Endodermal cell (in vitro differentiated cells): ENCODE measurements around the gene SNTA1. TPM values are rescaled to one million over a fixed set of nuclear protein-coding genes. Genes with fewer than 3 reads are reported as not detected.

Experiments
- DNase-seq: peaks from one replicate; pipeline ENCODE4 v3.0.0-alpha.2; 2017
- H3K27ac ChIP-seq: 2 replicates; pipeline ENCODE4 v1.5.1; 2013; ENCODE audit warnings: mild to moderate bottlenecking, low read depth, low read length, moderate library complexity
- H3K27me3 ChIP-seq: 2 replicates; pipeline ENCODE4 v1.6.1; 2013; ENCODE audit warnings: mild to moderate bottlenecking, low read length, moderate library complexity; ENCODE audit not compliant: insufficient read depth, control insufficient read depth, poor library complexity, severe bottlenecking
- H3K36me3 ChIP-seq: 2 replicates; pipeline ENCODE4 v1.7.0; 2013; ENCODE audit warnings: mild to moderate bottlenecking, low read length, moderate library complexity; ENCODE audit not compliant: control insufficient read depth, insufficient read depth
- H3K4me1 ChIP-seq: one replicate; pipeline ENCODE4 v1.7.0; 2013; ENCODE audit warnings: low read length; ENCODE audit not compliant: control insufficient read depth, insufficient read depth
- H3K4me3 ChIP-seq: 2 replicates; pipeline ENCODE4 v1.5.1; 2013; ENCODE audit warnings: mild to moderate bottlenecking, low read length, moderate library complexity
- H3K9ac ChIP-seq: 2 replicates; pipeline ENCODE4 v1.6.1; 2013; ENCODE audit warnings: mild to moderate bottlenecking, low read length, moderate library complexity; ENCODE audit not compliant: poor library complexity, severe bottlenecking; ENCODE audit errors: extremely low read depth
- H3K9me3 ChIP-seq: 2 replicates; pipeline ENCODE4 v1.6.1; 2013; ENCODE audit warnings: mild to moderate bottlenecking, low read length, moderate library complexity; ENCODE audit not compliant: control insufficient read depth
- H3K27ac Mint-ChIP-seq: 2 replicates; pipeline ENCODE4 v1.8.0; 2020; ENCODE audit warnings: mixed read lengths
- H3K27me3 Mint-ChIP-seq: 2 replicates; pipeline ENCODE4 v1.8.0; 2021; ENCODE audit warnings: mild to moderate bottlenecking, mixed read lengths; ENCODE audit not compliant: insufficient read depth
- H3K36me3 Mint-ChIP-seq: 2 replicates; pipeline ENCODE4 v1.8.0; 2020; ENCODE audit warnings: low read depth, mixed read lengths
- H3K4me1 Mint-ChIP-seq: 2 replicates; pipeline ENCODE4 v1.8.0; 2020; ENCODE audit warnings: mixed read lengths
- H3K4me3 Mint-ChIP-seq: 2 replicates; pipeline ENCODE4 v1.8.0; 2020; ENCODE audit warnings: mild to moderate bottlenecking, moderate library complexity, mixed read lengths
- H3K9me3 Mint-ChIP-seq: 2 replicates; pipeline ENCODE4 v1.8.0; 2020; ENCODE audit warnings: mild to moderate bottlenecking, mixed read lengths
- CTCF ChIP-seq: fragments of 200-600 bp; sonication (generic); conservative IDR thresholded peaks from 2 replicates; pipeline ENCODE4 v1.5.0; 2021; ENCODE audit warnings: antibody characterized with exemption, mild to moderate bottlenecking
- WGBS, 2 experiments: methylation state at CpG; one replicate each; pipeline versions ENCODE4 v1.1.5 to v1.1.7; 2013; ENCODE audit warnings: missing lambda C conversion rate in 2 of 2, mixed read lengths in 1 of 2; ENCODE audit not compliant: insufficient coverage in 1 of 2, insufficient read length in 1 of 2; 5-methylcytosine and 5-hydroxymethylcytosine counted together
- total RNA-seq, 2 donors: library from RNA; stranded (reverse); fragmentation: NEBNext Ultra II Directional in 1 of 2; extraction: Animal tissue kit (Norgen Biotek cat#: 25700) in 1 of 2; gene quantifications; 2 replicates in 1 of 2; 3 replicates in 1 of 2; pipeline ENCODE4 v1.2.1, GENCODE V29; 2021

Gene SNTA1
- total RNA-seq, 2 donors from 2014 or later = 4.6 to 8.2 TPM

- Histone ChIP-seq H3K4me1 (peaks cover 10% of the 10 kb centered on the region), H3K27ac (peak overlapping the region; percentile 66), H3K36me3 (no peaks in the 10 kb centered on the region), H3K27me3 (no peaks in the 10 kb centered on the region), H3K9ac (no peak overlapping the region), H3K9me3 (no peaks in the 10 kb centered on the region), H3K4me3 (no peak overlapping the region)
- peaks cover 50% of the 10 kb centered on the region for H3K4me1 Mint-ChIP-seq
- no peaks in the 10 kb centered on the region for H3K36me3 Mint-ChIP-seq
- WGBS, 2 experiments = 63 to 69% methylated on average over 6 to 12 of the region's 14 CpGs
- H3K4me3 Mint-ChIP-seq = peak overlapping the region; percentile 21
- no peaks in the 10 kb centered on the region for H3K27me3 Mint-ChIP-seq
- TF ChIP-seq CTCF = no peak
- peak overlapping the region; percentile 79 for H3K27ac Mint-ChIP-seq
- H3K9me3 Mint-ChIP-seq = no peaks in the 10 kb centered on the region
- DNase-seq = peak; percentile 53
Measured at GRCh38 chr20:33475381-33476152, 32.0 kb upstream of the SNTA1 start.

GRCh38 chr20:33474963-33475362 is 31.4 kb upstream of the SNTA1 start:
- Mint-ChIP-seq H3K27me3 (no peaks in the 10 kb centered on the region), H3K9me3 (no peaks in the 10 kb centered on the region), H3K36me3 (no peaks in the 10 kb centered on the region), H3K27ac (peak overlapping the region; percentile 27), H3K4me1 (peaks cover 48% of the 10 kb centered on the region), H3K4me3 (peak overlapping the region; percentile 21)
- 91 to 100% methylated on average over 1 to 9 of the region's 11 CpGs for WGBS, 2 experiments
- no peaks in the 10 kb centered on the region for H3K36me3 ChIP-seq
- H3K4me1 ChIP-seq = peaks cover 10% of the 10 kb centered on the region
- TF ChIP-seq CTCF = no peak
- no peak overlapping the region for H3K9ac ChIP-seq
- H3K4me3 ChIP-seq = no peak overlapping the region
- no peaks in the 10 kb centered on the region for H3K27me3 ChIP-seq
- DNase-seq = no peak
- H3K27ac ChIP-seq = peak overlapping the region; percentile 66
- no peaks in the 10 kb centered on the region for H3K9me3 ChIP-seq

- H3K4me3 Mint-ChIP-seq = no peak overlapping the region
Measured at GRCh38 chr20:33474097-33474873, 30.7 kb upstream of the SNTA1 start.

More at GRCh38 chr20:33474097-33474873, 30.7 kb upstream of the SNTA1 start:
- Histone ChIP-seq H3K9me3 (no peaks in the 10 kb centered on the region), H3K27me3 (no peaks in the 10 kb centered on the region), H3K4me1 (peaks cover 10% of the 10 kb centered on the region), H3K4me3 (no peak overlapping the region), H3K36me3 (no peaks in the 10 kb centered on the region), H3K9ac (no peak overlapping the region), H3K27ac (no peak overlapping the region)
- Mint-ChIP-seq H3K27me3 (no peaks in the 10 kb centered on the region), H3K4me1 (peaks cover 48% of the 10 kb centered on the region), H3K27ac (no peak overlapping the region), H3K36me3 (no peaks in the 10 kb centered on the region), H3K9me3 (no peaks in the 10 kb centered on the region)
- TF ChIP-seq CTCF = no peak
- DNase-seq = no peak
- 91 to 93% methylated on average over 6 to 7 of the region's 7 CpGs for WGBS, 2 experiments
